Glutamatergic neuron (in vitro differentiated cells): ENCODE data around the gene POU2F2. TPM values are rescaled to one million over a fixed set of nuclear protein-coding genes. Genes with fewer than 3 reads are reported as not detected.

Experiments
- DNase-seq: peaks from one replicate; pipeline ENCODE4 v3.0.0; 2022
- H3K27ac Mint-ChIP-seq: one replicate; pipeline ENCODE4 v1.8.0; 2020; ENCODE audit warnings: mild to moderate bottlenecking, mixed read lengths, inconsistent platforms; ENCODE audit not compliant: unreplicated experiment
- H3K27me3 Mint-ChIP-seq: one replicate; pipeline ENCODE4 v1.8.0; 2020; ENCODE audit warnings: mild to moderate bottlenecking, moderate library complexity, mixed read lengths, inconsistent platforms; ENCODE audit not compliant: unreplicated experiment
- H3K36me3 Mint-ChIP-seq: one replicate; pipeline ENCODE4 v1.8.0; 2020; ENCODE audit warnings: mild to moderate bottlenecking, mixed read lengths, inconsistent platforms; ENCODE audit not compliant: unreplicated experiment
- H3K4me1 Mint-ChIP-seq: one replicate; pipeline ENCODE4 v1.8.0; 2020; ENCODE audit warnings: mild to moderate bottlenecking, low read depth, mixed read lengths, inconsistent platforms; ENCODE audit not compliant: unreplicated experiment
- H3K4me3 Mint-ChIP-seq: one replicate; pipeline ENCODE4 v1.8.0; 2020; ENCODE audit warnings: mild to moderate bottlenecking, mixed read lengths, inconsistent platforms; ENCODE audit not compliant: unreplicated experiment
- H3K9me3 Mint-ChIP-seq: one replicate; pipeline ENCODE4 v1.8.0; 2020; ENCODE audit warnings: mild to moderate bottlenecking, moderate library complexity, mixed read lengths, inconsistent platforms; ENCODE audit not compliant: unreplicated experiment
- CTCF ChIP-seq: fragments of 200-600 bp; sonication (generic); IDR thresholded peaks from one replicate; pipeline ENCODE4 v1.5.0; 2021; ENCODE audit not compliant: partially characterized antibody, unreplicated experiment
- total RNA-seq: library from RNA; stranded (reverse); fragmentation: NEBNext Ultra II Directional; extraction: Animal tissue kit (Norgen Biotek cat#: 25700); gene quantifications from one replicate; pipeline ENCODE4 v1.2.1, GENCODE V29; 2021; ENCODE audit not compliant: unreplicated experiment

The POU2F2 gene
- total RNA-seq, 1 donor from 2014 or later: 53.4 TPM

DNA sequence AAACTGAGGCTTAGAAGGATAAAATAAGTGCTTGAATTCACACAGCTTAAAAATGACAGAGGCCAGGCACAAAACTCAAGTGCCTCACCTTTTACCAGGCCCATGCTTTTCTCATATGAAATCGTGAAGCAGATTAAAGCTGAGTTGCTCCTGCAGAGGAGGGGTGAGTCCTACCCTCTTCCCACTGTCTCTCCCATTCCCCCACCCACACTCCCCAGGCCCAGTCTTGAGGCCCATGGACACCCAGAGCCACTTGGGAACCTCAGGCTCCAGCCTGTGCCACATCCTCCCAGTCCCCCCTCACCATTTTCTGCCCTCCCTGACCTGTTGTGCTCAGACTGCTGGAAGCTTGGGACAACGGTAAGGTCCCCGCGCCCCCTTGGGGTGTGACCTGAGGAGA is 38.7 kb downstream of the POU2F2 start:
- Mint-ChIP-seq H3K36me3 (peaks cover 4% of the 10 kb centered on the region), H3K9me3 (peaks cover 5% of the 10 kb centered on the region), H3K4me3 (no peak overlapping the region), H3K4me1 (peaks cover 17% of the 10 kb centered on the region), H3K27ac (no peak overlapping the region), H3K27me3 (peaks cover 2% of the 10 kb centered on the region)
- no peak for TF ChIP-seq CTCF
- DNase-seq: no peak

DNA sequence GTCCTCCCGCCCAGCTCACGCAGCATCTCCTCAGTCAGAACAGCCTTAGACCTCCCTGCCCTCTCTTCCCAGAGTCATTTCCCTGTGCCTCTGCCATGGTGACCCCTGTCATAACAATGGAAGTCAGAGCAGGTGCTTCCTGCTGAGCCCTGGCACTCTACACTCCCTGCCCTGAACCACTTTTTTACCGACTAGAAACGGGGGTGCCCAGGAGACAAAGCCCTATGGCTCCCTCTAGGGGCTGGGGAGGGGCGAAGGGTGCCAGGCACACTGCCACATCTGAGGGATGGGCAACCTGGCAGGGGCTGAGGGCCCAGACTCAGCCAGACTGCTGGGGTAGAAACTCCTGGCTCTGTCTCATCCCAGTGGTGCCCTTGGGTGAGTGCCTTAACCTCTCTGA is 39.9 kb downstream of the POU2F2 start:
- peaks cover 4% of the 10 kb centered on the region for H3K36me3 Mint-ChIP-seq

DNA sequence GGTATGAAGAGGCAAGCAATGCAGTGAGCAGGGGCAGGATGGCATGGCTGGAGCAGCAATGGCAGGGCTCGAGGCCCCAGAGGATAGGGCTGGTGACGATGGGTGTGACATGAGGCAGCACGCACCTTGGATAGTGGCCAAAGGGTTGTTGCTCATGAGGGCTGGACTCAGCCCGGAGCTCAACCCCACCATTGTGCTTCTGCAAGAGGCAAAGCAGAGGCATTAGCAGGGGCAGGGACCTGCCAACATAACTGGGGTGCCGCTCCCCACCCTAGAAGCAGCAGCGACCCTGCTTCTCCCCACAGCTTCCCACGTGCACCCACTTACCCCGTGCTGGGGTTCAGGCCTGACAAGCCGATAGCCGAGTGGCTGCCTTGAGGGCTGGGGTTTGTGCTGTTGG is 40.5 kb downstream of the POU2F2 start:
- no peak for TF ChIP-seq CTCF
- H3K9me3 Mint-ChIP-seq: peaks cover 6% of the 10 kb centered on the region
- no peak overlapping the region for H3K4me3 Mint-ChIP-seq
- H3K4me1 Mint-ChIP-seq: peaks cover 22% of the 10 kb centered on the region
- peaks cover 4% of the 10 kb centered on the region for H3K27me3 Mint-ChIP-seq
- no peak for DNase-seq
- no peak overlapping the region for H3K27ac Mint-ChIP-seq
- H3K36me3 Mint-ChIP-seq: peaks cover 4% of the 10 kb centered on the region

More for the DNA sequence above, 39.9 kb downstream of the POU2F2 start:
- H3K4me3 Mint-ChIP-seq: no peak overlapping the region
- peaks cover 6% of the 10 kb centered on the region for H3K9me3 Mint-ChIP-seq
- DNase-seq: no peak
- H3K27ac Mint-ChIP-seq: no peak overlapping the region
- peaks cover 4% of the 10 kb centered on the region for H3K27me3 Mint-ChIP-seq
- H3K4me1 Mint-ChIP-seq: peaks cover 19% of the 10 kb centered on the region
- TF ChIP-seq CTCF: no peak

DNA sequence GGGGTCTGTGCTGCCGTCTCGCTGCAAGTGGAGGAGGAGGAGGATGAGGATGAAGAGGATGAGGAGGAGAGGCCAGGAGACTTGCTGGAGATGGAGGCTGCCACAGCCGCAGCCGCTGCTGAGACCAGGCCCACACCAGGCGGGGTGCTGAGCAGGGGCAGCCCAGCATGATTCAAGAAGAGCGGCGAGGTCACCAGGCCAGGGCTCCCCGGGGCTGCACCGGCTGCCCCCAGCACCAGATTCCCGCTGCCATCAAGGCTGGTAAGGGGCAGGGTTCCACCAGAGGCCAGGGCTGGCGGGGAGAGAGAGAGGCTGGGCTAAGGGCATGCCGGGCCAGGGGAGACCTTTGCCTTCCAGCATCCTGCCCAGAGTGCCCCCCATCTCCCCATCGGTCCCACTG is 40.9 kb downstream of the POU2F2 start:
- Mint-ChIP-seq H3K4me1 (peaks cover 22% of the 10 kb centered on the region), H3K27me3 (peaks cover 4% of the 10 kb centered on the region), H3K4me3 (no peak overlapping the region), H3K36me3 (peaks cover 4% of the 10 kb centered on the region), H3K9me3 (peaks cover 6% of the 10 kb centered on the region), H3K27ac (peak overlapping the region; percentile 20)
- no peak for TF ChIP-seq CTCF
- DNase-seq: no peak

DNA sequence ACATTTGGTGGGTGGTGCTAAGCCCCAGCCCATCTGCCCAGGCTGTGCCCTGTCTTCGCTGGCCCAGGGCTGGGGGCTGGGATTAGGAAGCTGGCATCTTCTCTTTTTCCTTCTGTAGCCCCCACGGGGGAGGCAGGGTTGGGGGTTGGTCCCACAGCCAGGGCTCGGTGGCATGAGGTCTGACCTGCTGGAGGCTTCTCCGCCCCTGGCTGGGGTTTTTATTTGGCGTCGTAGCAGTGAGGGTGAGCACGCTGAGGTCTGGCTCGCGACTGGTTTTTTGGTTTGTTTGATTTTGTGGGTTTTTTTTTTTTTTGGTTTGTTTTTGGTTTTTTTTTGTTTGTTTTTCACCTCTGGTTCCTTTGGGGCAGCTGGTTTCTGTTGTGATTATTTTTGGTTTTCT is 41.6 kb downstream of the POU2F2 start:
- Mint-ChIP-seq H3K4me3 (peak overlapping the region; percentile 9), H3K9me3 (peaks cover 6% of the 10 kb centered on the region), H3K4me1 (peaks cover 24% of the 10 kb centered on the region), H3K27ac (peak overlapping the region; percentile 20), H3K27me3 (peaks cover 4% of the 10 kb centered on the region), H3K36me3 (peaks cover 4% of the 10 kb centered on the region)
- no peak for DNase-seq
- TF ChIP-seq CTCF: no peak
